Measurements from ENCODE around the gene DENND1A. TPM values are rescaled to one million over a fixed set of nuclear protein-coding genes. Genes with fewer than 3 reads are reported as not detected.

Gene DENND1A
- total RNA-seq, 1 experiment from 2014 or later: 19.7 TPM

- no peak; the same call in 1 of the 2 replicates for TF ChIP-seq CTCF (IDR thresholded peaks at IDR 0.05)
- no peak for TF ChIP-seq POLR2AphosphoS5 (IDR thresholded peaks at IDR 0.05; ENCODE audit: low read depth, low read length)
- TF ChIP-seq REST (IDR thresholded peaks at IDR 0.05; ENCODE audit: insufficient read depth in 1 of 2, low read depth in 2 of 2, low read length in 1 of 2): no peak
- TF ChIP-seq SIN3A (IDR thresholded peaks at IDR 0.05; ENCODE audit: borderline replicate concordance, insufficient read depth, low read depth, low read length): no peak
- TF ChIP-seq TCF7L2 (IDR thresholded peaks at IDR 0.05; ENCODE audit: low read depth, low read length): no peak
- Histone ChIP-seq H3K4me1 (ENCODE audit: control insufficient read depth, insufficient read depth, low read length) (no peaks in the 10 kb centered on the region), H3K27me3 (ENCODE audit: control insufficient read depth, insufficient read depth, low read length) (no peaks in the 10 kb centered on the region), H3K4me3 (ENCODE audit: low read depth in 2 of 2, low read length in 2 of 2) (no peak overlapping the region), H3K27ac (ENCODE audit: low read length) (no peak overlapping the region), H3K36me3 (ENCODE audit: control insufficient read depth, insufficient read depth, low read length) (no peaks in the 10 kb centered on the region), H3K9me3 (ENCODE audit: control insufficient read depth, insufficient read depth, low read depth, low read length) (no peaks in the 10 kb centered on the region)
- DNase-seq (ENCODE audit: low read depth, low spot score): no peak
- intact Hi-C loops (cut with micrococcal nuclease; ENCODE audit: unreplicated experiment): no loop called here
- ChIA-PET POLR2A (no interaction called here), CTCF (no interaction called here)
- in situ Hi-C loops (cut with HindIII; ENCODE audit: low pct_unique_long_range_greater_than_20kb, low sequenced_read_pairs): no loop called here
- BruUV-seq (replicated peaks): no TSS peak
- no peak for ATAC-seq
These were observed 495.2 kb downstream of the DENND1A start for GRCh38 chr9:123434619-123435240.

DNA sequence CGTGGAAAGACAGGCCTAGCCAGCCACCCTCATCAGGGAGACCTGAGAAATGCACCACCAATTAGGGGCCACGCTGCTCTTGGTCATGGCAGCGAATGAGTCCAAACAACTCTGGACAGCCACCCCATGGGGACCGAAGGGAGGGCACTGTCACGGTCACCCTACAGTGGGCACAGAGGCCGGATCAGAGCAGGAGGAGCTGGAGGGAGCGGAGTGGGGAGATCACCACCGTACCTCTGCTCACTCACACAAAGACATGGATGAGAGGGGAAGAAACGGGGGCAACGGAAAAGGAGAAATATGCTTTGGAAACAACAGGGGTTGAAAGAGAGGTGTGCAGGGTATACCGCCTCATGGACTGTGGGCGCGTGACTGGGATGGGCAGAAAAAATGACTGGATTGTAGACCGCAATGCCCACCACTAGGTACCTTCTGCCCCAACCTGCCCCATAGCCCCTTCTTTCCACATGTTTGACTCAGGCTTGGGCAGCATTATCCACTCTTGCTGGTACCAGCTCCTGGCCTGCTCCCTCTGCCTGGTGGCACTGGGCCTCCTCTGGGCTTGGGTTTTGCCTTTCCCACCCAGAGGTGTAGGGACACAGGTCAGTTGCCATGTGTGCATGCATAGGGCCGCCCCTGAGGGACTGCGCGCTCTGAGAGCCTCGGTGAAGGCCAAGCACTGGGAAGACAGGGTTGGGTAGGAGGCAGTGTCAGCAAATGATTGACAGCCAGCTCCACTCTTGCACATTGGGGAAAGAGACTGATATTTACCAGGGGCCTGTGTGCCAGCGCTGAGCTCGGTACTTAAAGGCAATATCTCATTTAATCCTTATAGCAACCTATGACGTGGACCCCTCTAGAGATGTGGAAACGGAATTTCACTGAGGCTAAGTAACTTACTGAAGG, 497.3 kb downstream of the DENND1A start:
- ChIA-PET CTCF (interaction anchor here (0.6 kb wide), 1 partner anchor 1430 kb away, joined by 3 read pairs; no protein-coding TSS in a partner anchor), POLR2A (no interaction called here)
- Histone ChIP-seq H3K9me3 (ENCODE audit: control insufficient read depth, insufficient read depth, low read depth, low read length) (no peaks in the 10 kb centered on the region), H3K27me3 (ENCODE audit: control insufficient read depth, insufficient read depth, low read length) (no peaks in the 10 kb centered on the region), H3K4me1 (ENCODE audit: control insufficient read depth, insufficient read depth, low read length) (no peaks in the 10 kb centered on the region), H3K36me3 (ENCODE audit: control insufficient read depth, insufficient read depth, low read length) (no peaks in the 10 kb centered on the region), H3K27ac (ENCODE audit: low read length) (no peak overlapping the region), H3K4me3 (ENCODE audit: low read depth in 2 of 2, low read length in 2 of 2) (no peak overlapping the region)
- TF ChIP-seq POLR2AphosphoS5 (IDR thresholded peaks at IDR 0.05; ENCODE audit: low read depth, low read length) (no peak), TCF7L2 (IDR thresholded peaks at IDR 0.05; ENCODE audit: low read depth, low read length) (no peak), CTCF (IDR thresholded peaks at IDR 0.05) (no peak), REST (IDR thresholded peaks at IDR 0.05; ENCODE audit: insufficient read depth in 1 of 2, low read depth in 2 of 2, low read length in 1 of 2) (no peak)
- DNase-seq (ENCODE audit: low read depth, low spot score) (no peak), ATAC-seq (no peak)
- intact Hi-C loops (cut with micrococcal nuclease; ENCODE audit: unreplicated experiment): no loop called here
- no TSS peak for BruUV-seq (replicated peaks)
- in situ Hi-C loops (cut with HindIII; ENCODE audit: low pct_unique_long_range_greater_than_20kb, low sequenced_read_pairs): no loop called here
